Aorta (tissue), 5 donors: ENCODE data around the gene CCNJL. TPM values are rescaled to one million over a fixed set of nuclear protein-coding genes. Genes with fewer than 3 reads are reported as not detected.
A peak's percentile ranks its signal among the peaks of the same experiment; 100 is the strongest.

Experiments
- ATAC-seq: fragments of 200-7000 bp; cut with Tn5 transposase; one replicate; pipeline ENCODE4 v1.9.1; 2022; ENCODE audit warnings: moderate library complexity; ENCODE audit not compliant: low FRiP score
- DNase-seq, 2 donors: peaks; one replicate each; pipeline ENCODE4 v3.0.0-alpha.2; 2020
- H3K27ac ChIP-seq, 2 donors: one replicate each; pipeline ENCODE4 v1.5.1; 2013; ENCODE audit warnings: low read length in 2 of 2, mild to moderate bottlenecking in 2 of 2, moderate library complexity in 2 of 2, control low read depth in 1 of 2, inconsistent platforms in 1 of 2, low read depth in 1 of 2
- H3K27me3 ChIP-seq, 2 donors: one replicate each; pipeline ENCODE4 v1.6.1; 2013; ENCODE audit warnings: control low read depth in 1 of 2, low read length in 1 of 2, mild to moderate bottlenecking in 1 of 2, moderate library complexity in 1 of 2; ENCODE audit not compliant: insufficient read depth in 2 of 2, control insufficient read depth in 1 of 2
- H3K36me3 ChIP-seq, 2 donors: one replicate each; pipeline ENCODE4 v1.6.1; 2013; ENCODE audit warnings: control low read depth in 1 of 2, low read length in 1 of 2, mild to moderate bottlenecking in 1 of 2; ENCODE audit not compliant: insufficient read depth in 2 of 2, control insufficient read depth in 1 of 2
- H3K4me1 ChIP-seq, 2 donors: one replicate each; pipeline ENCODE4 v1.6.1; 2013; ENCODE audit warnings: low read length in 2 of 2, control low read depth in 1 of 2, mild to moderate bottlenecking in 1 of 2, moderate library complexity in 1 of 2; ENCODE audit not compliant: insufficient read depth in 2 of 2, control insufficient read depth in 1 of 2
- H3K4me3 ChIP-seq, 2 donors: one replicate each; pipeline ENCODE4 v1.5.1; 2013; ENCODE audit warnings: low read length in 2 of 2, control low read depth in 1 of 2, mild to moderate bottlenecking in 1 of 2
- H3K9me3 ChIP-seq: one replicate; pipeline ENCODE4 v1.6.1; 2013; ENCODE audit warnings: mild to moderate bottlenecking, low read length; ENCODE audit not compliant: control insufficient read depth
- WGBS, 2 donors: extraction: QIAGEN DNeasy Blood & Tissue Kit; methylation state at CpG; one replicate each; pipeline ENCODE4 v1.1.7; 2013; 5-methylcytosine and 5-hydroxymethylcytosine counted together
- intact Hi-C, 2 donors: fragments of 100-400 bp; cut with DNase I; formaldehyde crosslinking; loops; one replicate each; pipeline versions ENCODE4 v1.14.2 to v1.15.0; 2022
- polyA plus RNA-seq, 2 donors: library from polyadenylated mRNA; stranded (reverse); fragments of 200-250 nt; gene quantifications; one replicate each; pipeline ENCODE4 v1.2.3, GENCODE V29; 2013
- total RNA-seq, 2 donors: library from RNA; stranded (reverse); fragmentation: NEBNext Ultra II Directional; extraction: Animal tissue kit (Norgen Biotek cat#: 25700); gene quantifications; one replicate each; pipeline ENCODE4 v1.2.1, GENCODE V29; 2021
- donor health status: healthy with polysubstance abuse.
- donor health status: Bipolar disorder and iron deficiency.
- donor health status: DM: no; HTN: no; CAD: no.
- donor health status: DM: no; HTN: no; CAD: no.
- donor health status: DM: yes; HTN: yes; CAD: no.

CCNJL gene
- total and polyA plus RNA-seq, 4 donors: 0.18 to 3.5 (median 2.6) TPM; not detected in 1

DNA sequence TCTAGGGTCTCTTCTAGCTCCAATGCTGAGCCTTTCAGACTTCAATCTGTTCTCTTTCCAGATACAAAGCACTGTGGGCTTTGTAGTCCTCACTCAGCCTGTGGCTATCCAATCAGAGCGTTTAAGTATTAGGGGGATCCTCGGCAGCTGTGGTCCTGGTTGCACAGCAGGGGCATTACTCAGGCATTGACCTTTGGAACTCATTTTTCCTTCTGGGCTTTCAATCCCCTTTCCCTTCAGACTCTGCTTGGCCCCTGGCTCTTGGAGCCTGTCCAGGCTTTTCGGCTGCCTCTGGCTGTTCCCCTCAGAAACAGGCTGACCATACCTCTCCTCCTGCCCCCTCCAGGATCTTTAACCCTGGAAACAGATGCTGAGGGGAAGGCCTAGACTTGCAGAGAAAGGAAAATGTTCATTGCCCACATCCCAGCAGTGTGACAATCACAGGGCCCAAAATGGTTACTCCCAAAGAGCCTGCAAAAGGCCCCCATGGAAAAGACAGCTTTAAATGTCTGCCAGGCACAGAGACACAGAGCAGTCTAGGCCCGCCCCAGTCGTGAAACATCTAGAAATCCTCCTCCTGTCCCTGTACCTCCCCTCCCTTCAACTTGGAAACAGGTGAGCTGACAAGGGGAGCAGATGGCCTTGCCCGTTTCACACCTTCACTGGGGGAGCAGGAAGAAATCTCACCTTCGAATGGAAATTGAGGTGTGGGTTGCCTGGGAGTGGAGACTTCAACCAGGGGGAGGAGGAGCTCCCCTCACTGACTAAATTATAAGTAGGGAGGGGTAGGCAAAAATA lies 44.4 kb upstream of the CCNJL start:
- Histone ChIP-seq H3K4me3 (no peak overlapping the region), H3K9me3 (no peaks in the 10 kb centered on the region), H3K36me3 (no peaks in the 10 kb centered on the region), H3K27ac (peak overlapping the region; percentile 23 to 98), H3K27me3 (no peaks in the 10 kb centered on the region), H3K4me1 (peaks cover 1 to 10% of the 10 kb centered on the region in 2 donors)
- ATAC-seq (no peak), DNase-seq (no peak)
- intact Hi-C loops: loop anchor here in 1 of 2 donors (10.0 kb wide), 1 partner anchor 242 kb away; the partner anchor contains the start of gene PWWP2A
- 35 to 39% methylated on average over 7 of the region's 7 CpGs for WGBS, 2 donors

DNA sequence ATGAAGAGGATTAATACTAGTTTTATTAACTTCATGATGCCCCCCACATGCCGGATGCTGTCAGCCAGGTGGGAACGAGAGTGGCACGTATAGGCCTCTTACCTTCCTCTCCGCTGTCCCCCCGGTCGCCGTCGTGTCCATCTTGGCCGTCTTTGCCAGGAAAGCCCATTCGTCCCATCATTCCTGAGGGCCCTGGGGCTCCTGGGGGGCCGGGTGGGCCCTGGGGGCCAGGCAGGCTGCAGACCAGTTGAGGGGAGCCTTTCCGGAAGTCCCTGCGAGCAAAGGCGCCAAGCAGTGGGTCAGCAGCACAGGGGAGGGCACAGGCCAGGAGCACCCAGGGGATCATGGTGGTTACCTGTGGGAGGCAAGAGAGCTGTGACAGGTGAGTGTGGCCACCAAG lies 42.3 kb upstream of the CCNJL start:
- ATAC-seq (no peak), DNase-seq (no peak)
- intact Hi-C loops: loop anchor here in 1 of 2 donors (10.0 kb wide), 1 partner anchor 240 kb away; the partner anchor contains the start of gene PWWP2A
- WGBS, 2 donors: 92 to 94% methylated on average over 14 of the region's 14 CpGs
- no peak overlapping the region for H3K27ac ChIP-seq
- H3K36me3 ChIP-seq: no peaks in the 10 kb centered on the region
- H3K27me3 ChIP-seq: no peaks in the 10 kb centered on the region
- no peaks in the 10 kb centered on the region for H3K9me3 ChIP-seq
- H3K4me3 ChIP-seq: no peak overlapping the region
- peaks cover 1 to 7% of the 10 kb centered on the region in 2 donors for H3K4me1 ChIP-seq

DNA sequence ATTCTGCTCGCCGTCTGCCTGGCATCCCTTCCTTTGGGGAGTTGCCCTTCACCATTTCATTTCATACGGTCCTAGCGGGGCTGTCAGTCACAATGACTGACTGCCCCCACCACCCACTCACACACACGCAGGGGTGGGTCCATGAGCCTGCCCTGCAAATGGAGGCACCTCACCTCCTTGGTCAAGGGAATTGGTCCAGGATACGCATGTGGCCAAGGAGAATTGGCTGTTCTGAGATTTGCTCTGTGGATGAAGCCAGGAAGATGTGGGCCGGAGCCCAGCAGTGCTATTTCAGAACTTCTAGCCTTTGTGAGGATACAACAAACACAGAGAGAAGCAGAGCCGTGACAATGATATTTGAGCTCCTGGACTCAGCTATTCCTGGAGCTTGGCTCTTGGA lies 41.0 kb upstream of the CCNJL start:
- Histone ChIP-seq H3K36me3 (no peaks in the 10 kb centered on the region), H3K4me3 (no peak overlapping the region), H3K9me3 (no peaks in the 10 kb centered on the region), H3K27me3 (no peaks in the 10 kb centered on the region), H3K4me1 (peaks cover 0 to under 1% of the 10 kb centered on the region in 2 donors), H3K27ac (peak overlapping the region in 1 of 2 donors; percentile 39)
- intact Hi-C loops: loop anchor here in 1 of 2 donors (10.0 kb wide), 1 partner anchor 239 kb away; the partner anchor contains the start of gene PWWP2A
- DNase-seq (peak; percentile 83 to 84), ATAC-seq (peak; percentile 73)
- 11 to 12% methylated on average over 8 of the region's 8 CpGs for WGBS, 2 donors

DNA sequence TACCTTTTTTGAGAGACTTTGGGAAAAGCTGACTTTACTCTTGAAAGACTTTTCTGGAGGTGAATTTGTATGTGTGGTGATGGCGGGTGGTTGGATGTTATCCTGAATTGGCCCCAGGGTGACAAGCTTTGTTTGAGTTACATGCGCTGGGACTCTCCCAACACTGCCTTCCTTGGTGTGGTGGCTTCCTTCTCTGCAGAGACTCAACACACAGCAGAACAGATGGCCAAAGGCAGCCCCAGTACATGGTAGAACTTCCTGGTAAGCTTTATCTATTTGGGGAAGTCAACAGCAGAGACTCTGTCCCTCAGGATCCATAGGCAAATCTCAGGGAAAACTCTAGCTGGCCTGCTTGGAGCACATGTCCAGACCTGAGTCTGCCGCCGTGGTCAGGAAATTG lies 39.9 kb upstream of the CCNJL start:
- WGBS, 2 donors: 96 to 99% methylated on average over 4 of the region's 4 CpGs
- H3K4me1 ChIP-seq: no peaks in the 10 kb centered on the region
- intact Hi-C loops: loop anchor here in 1 of 2 donors (10.0 kb wide), 1 partner anchor 238 kb away; the partner anchor contains the start of gene PWWP2A
- ATAC-seq: no peak
- H3K9me3 ChIP-seq: no peaks in the 10 kb centered on the region
- no peak overlapping the region for H3K27ac ChIP-seq
- H3K27me3 ChIP-seq: no peaks in the 10 kb centered on the region
- no peaks in the 10 kb centered on the region for H3K36me3 ChIP-seq
- H3K4me3 ChIP-seq: no peak overlapping the region
- no peak for DNase-seq

DNA sequence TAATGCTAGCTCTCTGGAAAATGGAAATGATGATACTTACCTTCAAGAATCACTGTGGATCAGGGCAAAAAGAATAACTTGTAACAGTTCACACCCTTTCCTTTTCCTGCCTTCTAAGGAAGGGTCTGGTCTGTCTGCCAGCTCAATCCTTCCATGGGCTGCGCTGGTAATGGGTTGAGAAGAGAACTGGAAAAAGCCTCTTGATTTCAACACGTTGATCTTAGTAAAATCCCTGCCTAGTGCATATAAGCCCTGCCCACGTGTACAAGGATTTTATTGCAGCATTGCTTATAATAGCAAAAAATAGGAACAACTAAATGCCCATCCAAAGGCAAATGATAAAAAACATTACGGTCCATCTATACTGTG lies 37.6 kb upstream of the CCNJL start:
- intact Hi-C loops: loop anchor here (5.0 to 10.0 kb wide), 2 partner anchors 235 to 328 kb away; partner anchors contain the start of gene PWWP2A (in 1 of the 2)
- ATAC-seq: no peak
- DNase-seq: no peak
- H3K4me3 ChIP-seq: no peak overlapping the region
- WGBS, 2 donors: 72 to 73% methylated on average over 4 of the region's 4 CpGs
- no peaks in the 10 kb centered on the region for H3K9me3 ChIP-seq
- H3K27ac ChIP-seq: no peak overlapping the region
- no peaks in the 10 kb centered on the region for H3K27me3 ChIP-seq
- H3K4me1 ChIP-seq: no peaks in the 10 kb centered on the region
- H3K36me3 ChIP-seq: no peaks in the 10 kb centered on the region

DNA sequence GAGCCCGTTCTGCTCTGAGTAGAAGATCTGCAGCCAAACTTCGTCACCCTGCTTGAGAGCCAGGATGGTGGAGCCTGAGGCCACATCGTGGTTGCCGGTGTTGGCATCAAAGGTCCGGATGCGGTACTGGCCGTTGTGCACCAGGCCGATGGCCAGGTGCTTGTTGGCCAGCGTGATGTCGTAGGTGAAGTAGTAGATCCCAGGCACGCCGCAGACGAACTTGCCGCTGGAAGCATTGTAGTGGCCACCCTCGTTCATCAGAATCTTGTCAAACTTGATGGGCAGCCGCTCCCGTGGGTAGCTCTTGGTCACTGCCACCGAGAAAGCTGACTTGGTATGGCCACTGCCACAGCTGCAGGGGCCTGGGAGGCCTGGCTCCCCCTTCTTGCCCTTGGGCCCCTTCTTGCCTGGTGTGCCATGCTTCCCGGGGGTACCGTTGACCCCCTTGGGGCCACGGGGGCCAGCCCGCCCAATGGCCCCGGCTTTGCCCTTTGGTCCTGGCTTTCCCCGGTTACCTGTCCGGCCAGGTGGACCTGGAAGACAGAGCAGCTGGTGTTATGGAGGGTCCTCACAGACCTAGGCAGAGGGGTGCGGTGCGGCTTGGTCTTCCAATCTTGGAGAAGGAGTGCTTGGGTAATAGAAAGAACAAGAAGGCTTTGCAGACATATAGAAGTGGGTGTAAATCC lies 37.0 kb upstream of the CCNJL start:
- no peak overlapping the region for H3K27ac ChIP-seq
- no peaks in the 10 kb centered on the region for H3K4me1 ChIP-seq
- intact Hi-C loops: loop anchor here in 1 of 2 donors (5.0 kb wide), 1 partner anchor 327 kb away; no protein-coding TSS in a partner anchor
- DNase-seq: no peak
- no peaks in the 10 kb centered on the region for H3K27me3 ChIP-seq
- no peak for ATAC-seq
- WGBS, 2 donors: 90 to 94% methylated on average over 27 of the region's 27 CpGs
- no peaks in the 10 kb centered on the region for H3K9me3 ChIP-seq
- no peaks in the 10 kb centered on the region for H3K36me3 ChIP-seq
- no peak overlapping the region for H3K4me3 ChIP-seq

DNA sequence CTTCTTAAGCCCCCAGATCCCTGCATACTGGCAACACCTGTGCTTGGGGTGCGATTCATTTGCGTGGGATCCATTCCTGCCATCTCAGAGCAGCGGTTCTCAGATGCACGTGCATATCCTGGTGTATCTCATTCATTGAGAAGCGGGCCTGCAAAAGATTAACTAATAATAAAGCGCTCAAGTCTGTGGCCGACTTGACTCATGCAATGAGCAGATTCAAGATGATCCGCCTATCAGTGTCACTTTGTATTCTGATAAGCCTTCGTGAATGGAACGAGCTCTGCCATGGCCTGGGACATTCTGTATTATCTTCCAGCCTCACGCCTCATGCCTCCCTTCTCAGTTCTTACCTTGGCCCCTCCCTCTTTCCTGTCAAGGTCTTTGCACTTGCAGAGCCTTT lies 35.7 kb upstream of the CCNJL start:
- Histone ChIP-seq H3K4me3 (no peak overlapping the region), H3K27ac (no peak overlapping the region), H3K9me3 (no peaks in the 10 kb centered on the region), H3K27me3 (no peaks in the 10 kb centered on the region), H3K4me1 (no peaks in the 10 kb centered on the region), H3K36me3 (no peaks in the 10 kb centered on the region)
- WGBS, 2 donors: 86% methylated on average over 11 of the region's 11 CpGs
- intact Hi-C loops: loop anchor here in 1 of 2 donors (5.0 kb wide), 1 partner anchor 326 kb away; no protein-coding TSS in a partner anchor
- ATAC-seq (no peak), DNase-seq (no peak)

DNA sequence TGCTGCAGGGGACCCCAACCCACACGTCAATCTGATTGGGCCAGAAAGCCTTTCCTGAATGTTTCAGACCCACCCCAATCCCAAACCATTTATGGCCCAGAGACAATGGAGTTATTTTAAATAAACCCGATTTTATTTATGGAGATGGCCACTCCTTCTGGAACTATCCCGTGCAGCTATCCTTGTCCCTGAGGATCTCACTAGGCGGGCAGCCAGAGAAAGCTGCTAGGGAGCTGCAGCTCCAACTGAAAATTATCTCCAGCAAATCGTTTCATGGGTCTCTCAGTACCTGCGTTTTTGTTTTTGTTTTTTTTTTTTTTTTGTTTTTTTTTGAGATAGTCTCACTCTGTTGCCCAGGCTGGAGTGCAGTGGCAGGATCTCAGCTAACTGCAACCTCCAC lies 35.1 kb upstream of the CCNJL start:
- WGBS, 2 donors: 48 to 49% methylated on average over 6 of the region's 6 CpGs

More for the DNA sequence above, 35.1 kb upstream of the CCNJL start:
- intact Hi-C loops: loop anchor here in 1 of 2 donors (5.0 kb wide), 1 partner anchor 325 kb away; no protein-coding TSS in a partner anchor
- H3K4me1 ChIP-seq: no peaks in the 10 kb centered on the region
- no peaks in the 10 kb centered on the region for H3K9me3 ChIP-seq
- no peak overlapping the region for H3K27ac ChIP-seq
- no peak overlapping the region for H3K4me3 ChIP-seq
- no peak for ATAC-seq
- H3K27me3 ChIP-seq: no peaks in the 10 kb centered on the region
- no peak for DNase-seq
- H3K36me3 ChIP-seq: no peaks in the 10 kb centered on the region
